GM12864 (cell line): Measurements from ENCODE around the gene SIGMAR1.

Experiments
- DNase-seq: peaks from one replicate; pipeline ENCODE4 v3.0.0-alpha.2; 2011; ENCODE audit warnings: low read depth
- H3K4me3 ChIP-seq: 2 replicates; pipeline ENCODE4 v1.5.1; 2011; ENCODE audit warnings: mild to moderate bottlenecking, low read depth, low read length, control low read depth
- CTCF ChIP-seq: IDR thresholded peaks from 2 replicates; pipeline ENCODE4 v1.5.1; 2011; ENCODE audit warnings: low read depth, mild to moderate bottlenecking, moderate library complexity, low read length, control low read depth, inconsistent platforms; ENCODE audit errors: missing control alignments

SIGMAR1 gene

GRCh38 chr9:34655394-34655793, 17.8 kb upstream of the SIGMAR1 start:
- TF ChIP-seq CTCF = no peak
- H3K4me3 ChIP-seq = no peak overlapping the region
- no peak for DNase-seq

DNA sequence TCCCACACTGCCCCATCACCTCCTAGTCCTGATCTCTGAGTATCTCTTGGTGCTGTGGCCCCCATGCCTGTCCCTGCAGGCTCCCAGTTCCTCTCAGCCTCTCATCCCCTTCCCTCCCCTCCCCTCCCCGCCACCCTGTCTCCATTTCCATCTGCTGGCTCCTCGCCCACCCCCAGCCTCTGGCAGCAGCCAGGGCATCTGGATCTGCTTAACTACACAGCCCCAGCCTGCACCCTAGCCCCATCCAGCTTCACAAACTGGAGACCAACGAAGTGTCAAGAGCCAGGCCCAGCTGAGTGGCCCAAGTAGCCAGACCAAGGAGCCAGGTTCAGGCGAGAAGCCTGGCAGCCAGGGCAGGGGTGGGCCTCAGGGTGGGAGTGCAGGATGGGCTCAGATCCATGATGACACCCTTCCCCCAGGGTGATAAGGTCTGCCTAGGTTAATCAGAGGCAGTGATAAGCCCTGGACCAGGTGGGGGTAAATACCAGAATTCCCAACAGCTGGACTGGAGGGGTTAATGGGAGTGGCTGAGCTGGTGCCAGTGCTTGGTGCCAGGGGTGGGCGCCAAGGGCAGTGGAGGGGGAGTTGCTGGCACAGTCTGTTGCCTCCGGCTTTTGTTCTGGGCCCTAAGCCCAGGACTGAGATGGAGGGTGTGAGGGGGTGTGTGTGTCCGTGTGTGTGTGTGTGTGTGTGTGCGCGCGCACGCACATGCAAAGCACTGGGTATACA, 16.9 kb upstream of the SIGMAR1 start:
- no peak overlapping the region for H3K4me3 ChIP-seq
- no peak for DNase-seq
- no peak for TF ChIP-seq CTCF

DNA sequence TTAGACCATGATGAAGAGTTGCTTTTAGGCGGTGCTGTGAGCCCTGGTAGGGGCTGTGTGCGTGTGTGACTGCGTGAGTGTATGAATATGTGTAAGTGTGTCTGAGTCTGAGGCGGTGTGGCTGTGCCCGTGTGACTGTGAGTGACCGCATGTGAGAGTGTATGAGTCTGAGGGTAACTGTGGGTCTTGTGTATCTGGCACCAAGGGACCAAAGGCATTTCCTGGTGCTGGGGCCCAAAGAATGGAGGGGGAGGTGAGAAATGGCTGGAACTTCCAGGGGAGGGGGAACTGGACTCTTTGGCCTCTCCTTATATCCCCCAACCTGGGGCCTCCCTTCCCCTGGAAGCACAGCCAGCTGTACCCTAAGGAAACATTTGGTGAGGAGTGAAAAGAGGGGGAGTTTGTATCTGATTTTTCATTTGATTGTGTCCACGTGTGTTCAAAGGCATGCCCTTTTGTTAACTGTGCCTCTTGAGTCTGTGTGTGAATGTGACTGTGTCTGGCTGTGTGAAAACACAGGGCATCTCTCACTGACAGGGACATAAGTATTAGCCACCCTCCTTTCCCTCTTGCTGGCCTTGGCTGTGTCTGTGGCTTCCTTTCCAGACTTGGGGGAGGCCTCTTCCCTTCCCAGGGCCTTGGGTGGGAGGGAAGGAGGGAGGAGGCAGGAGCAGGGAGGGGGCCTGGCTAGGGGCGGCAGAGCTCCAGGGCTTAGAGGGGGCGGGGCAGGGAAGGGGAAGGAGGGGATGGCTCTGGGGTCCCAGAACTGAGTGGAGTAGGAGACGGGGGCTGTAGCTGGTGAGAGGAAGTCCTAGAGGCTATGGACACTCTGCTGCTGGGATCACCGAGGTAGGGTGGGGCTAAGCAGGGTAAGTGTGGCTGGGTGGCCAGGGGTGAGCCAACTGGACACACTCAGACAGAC, 15.8 kb upstream of the SIGMAR1 start:
- DNase-seq = no peak
- H3K4me3 ChIP-seq = no peak overlapping the region
- TF ChIP-seq CTCF = no peak

GRCh38 chr9:34652602-34653000, 15.0 kb upstream of the SIGMAR1 start:
- TF ChIP-seq CTCF = no peak
- no peak for DNase-seq
- no peak overlapping the region for H3K4me3 ChIP-seq

DNA sequence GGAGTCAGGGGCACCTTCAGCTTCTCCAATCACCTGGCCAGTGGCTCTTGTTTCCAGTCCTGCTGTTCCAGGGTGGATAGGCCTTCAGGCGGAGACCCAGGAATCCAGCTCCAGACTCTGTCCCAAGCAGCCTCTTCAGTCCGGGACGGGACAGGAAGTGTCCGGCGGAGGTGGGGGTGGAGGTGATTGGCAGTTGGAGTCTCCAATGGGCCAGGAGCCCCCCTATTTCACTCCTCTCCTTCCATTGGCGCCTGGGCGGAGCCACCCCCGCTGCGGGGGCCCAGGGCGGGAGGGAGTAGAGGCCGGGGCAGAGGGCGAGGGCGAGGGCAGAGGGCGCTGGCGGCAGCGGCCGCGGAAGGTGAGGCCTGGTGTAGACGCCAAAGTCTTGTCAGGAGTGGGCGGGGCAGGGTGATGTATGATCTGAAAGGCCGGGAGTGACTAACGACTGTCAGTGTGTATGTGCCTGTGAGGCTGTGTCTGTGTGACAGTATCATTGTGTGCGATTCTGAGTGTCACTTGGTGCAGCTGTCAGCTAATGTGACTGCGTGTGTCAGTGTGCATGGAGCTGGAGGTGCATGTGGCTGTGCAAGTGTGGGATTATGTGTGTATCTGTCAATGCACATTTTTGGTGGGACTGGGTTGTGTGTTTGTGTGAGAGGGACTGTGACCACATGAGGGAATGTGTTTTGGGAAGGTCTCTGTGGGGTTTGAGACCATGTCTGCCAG, 14.5 kb upstream of the SIGMAR1 start, which contains the start of gene IL11RA:
Gene IL11RA, plus strand, starts transcription at position 310 of the 726 bp plus-strand sequence. CDS start 3,033 bp downstream, outside the sequence.
- H3K4me3 ChIP-seq = no peak within 1 kb of the TSS
- no peak for TF ChIP-seq CTCF
- no peak for DNase-seq

GRCh38 chr9:34651321-34651720, 13.7 kb upstream of the SIGMAR1 start:
- no peak for DNase-seq
- TF ChIP-seq CTCF = no peak
- no peak overlapping the region for H3K4me3 ChIP-seq
